Amygdala (tissue), 56 donors: ENCODE measurements around the gene TFPT.

Experiments
- DNase-seq, 56 donors: peaks; one replicate each; lab custom pipeline; 2025; lab: John Stamatoyannopoulos, UW

TFPT gene

DNA sequence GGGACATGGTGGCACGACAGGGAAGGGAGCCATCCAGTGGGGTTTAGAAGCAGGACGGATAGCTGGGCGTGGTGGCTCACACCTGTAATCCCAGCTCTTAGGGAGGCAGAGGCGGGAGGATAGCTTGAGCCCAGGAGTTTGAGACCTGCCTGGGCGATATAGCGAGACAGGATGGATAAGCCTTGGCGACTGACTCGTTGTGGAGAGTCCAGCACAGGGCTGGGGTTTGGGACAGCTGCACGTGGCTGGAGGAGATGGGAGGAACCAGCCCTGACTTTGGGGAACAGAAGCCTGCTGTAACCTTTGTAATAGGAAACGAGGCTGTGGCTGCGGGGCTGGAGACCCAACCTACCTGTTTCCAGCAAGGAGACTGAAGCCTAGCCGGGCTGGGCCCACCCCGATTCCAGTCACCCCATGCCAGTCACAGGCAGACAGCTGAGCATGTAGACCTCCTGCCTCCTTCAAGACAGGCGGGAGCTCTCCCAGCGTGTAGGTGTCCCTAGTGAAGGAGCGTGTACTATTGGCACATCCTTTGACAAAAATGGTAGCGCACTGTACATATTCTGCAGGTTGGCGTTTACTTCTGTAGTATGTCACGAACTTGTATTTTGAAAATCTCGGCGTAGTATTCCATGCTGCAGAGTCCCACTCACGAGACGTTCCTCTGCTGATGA, 36.0 kb upstream of the TFPT start:
- no peak for DNase-seq

DNA sequence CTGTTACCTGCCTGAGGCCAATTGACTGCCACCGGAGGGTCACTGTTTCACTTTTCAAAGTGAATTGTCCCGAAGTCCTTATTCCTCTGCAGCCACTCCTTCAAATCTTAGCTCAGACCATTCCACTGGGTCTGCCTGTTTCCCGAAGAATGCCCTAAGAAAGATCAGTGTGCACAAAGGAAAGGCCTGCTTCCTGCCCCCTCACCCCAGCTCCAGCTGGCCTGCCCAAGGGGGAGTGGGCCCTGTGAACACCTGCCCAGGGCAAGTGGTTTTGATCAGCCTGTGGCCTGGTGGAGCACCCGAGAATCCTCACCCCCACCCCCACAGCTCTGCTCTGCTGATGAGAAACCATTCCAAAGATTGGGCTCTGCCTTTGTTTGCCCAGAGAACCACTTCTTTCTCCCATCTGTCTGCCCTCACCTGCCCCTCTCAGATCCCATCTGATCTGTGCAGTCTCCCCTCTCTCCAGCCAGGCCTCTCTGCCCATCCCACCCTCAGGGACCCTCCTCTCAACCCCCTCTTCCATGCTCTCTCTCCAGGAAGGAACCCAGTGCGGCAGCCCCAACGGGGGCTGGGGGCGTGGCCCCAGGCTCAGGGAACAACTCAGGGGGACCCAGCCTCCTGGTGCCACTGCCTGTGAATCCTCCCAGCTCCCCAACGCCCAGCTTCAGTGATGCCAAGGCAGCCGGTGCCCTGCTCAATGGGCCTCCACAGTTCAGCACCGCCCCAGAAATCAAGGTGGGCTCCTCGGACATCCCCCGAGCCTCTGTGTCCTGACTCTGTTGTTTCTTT, 33.8 kb upstream of the TFPT start:
- DNase-seq, result no peak

GRCh38 chr19:54148158-54148557, 32.7 kb upstream of the TFPT start:
- DNase-seq, result peak in 1 of 56 donors; percentile 57

DNA sequence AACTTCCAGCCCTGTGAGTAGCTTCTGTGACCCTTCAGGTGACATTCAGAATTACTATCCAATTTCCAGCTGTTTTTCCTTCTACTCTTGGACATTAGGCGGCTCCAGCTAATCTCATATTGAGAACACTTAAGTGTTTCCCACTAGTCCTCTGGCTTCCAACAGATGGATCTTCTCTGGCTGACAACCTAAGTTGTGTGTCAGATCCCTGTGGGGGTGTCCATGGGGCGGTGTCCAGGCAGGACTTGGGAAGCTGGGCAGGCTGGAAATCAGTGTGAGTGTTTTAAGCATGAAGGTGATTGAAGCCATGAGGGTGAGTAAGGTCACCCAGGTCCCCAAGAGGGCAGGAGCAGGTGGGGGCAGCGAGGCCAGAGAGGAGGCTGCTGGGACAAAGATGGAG, 32.2 kb upstream of the TFPT start:
- DNase-seq, result peak in 1 of 56 donors; percentile 57

- DNase-seq, result no peak
These were observed 30.2 kb upstream of the TFPT start for GRCh38 chr19:54145541-54146158.

DNA sequence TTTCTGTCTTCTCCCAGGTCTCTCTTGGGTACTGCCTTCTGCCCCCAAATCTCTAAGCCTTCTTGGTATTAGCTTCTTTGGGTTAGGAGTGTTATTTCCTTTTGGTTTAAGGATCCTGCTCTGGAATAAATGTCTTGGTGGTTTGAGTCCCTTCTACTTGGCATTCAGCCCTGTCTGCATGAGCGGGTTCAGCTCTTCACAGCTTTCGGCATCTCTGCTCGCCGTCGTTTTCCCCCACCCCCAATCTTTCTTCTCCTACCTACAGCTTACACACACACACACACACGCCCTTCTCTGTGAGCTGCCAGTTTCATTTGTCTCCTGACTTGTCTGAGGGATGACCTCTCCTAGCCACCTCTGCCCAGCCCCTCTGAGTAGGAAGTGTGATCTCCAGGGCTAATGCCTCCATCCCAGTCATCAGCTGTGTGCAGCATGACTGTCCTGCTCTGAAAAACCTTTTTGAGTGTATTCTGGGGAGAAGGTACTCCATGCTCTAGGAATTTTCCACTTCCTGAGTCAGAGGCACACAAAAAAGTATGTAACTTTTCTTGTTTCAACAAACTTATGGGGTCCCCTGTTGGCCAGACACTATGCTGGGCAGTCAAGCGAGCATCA, 26.8 kb upstream of the TFPT start:
- no peak for DNase-seq

DNA sequence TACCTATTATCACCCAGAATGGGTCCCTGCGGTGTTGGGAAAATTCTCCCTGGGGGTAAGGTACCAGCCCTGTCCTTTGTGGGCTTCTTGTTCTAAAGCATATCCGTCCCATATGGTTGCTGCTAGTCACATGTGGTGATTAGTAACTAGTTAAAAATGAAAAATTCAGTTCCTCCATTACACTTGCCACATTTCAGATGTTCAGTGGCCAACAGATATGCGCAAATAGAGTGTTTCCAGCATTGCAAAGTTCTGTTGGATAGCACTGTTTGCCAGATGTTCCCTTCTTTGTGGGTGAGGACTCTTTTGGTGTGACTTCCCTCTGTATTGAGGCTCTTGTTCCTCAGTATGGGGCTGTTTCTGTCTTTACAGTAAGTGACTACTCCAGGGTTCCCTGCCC, 25.9 kb upstream of the TFPT start:
- DNase-seq, result no peak

DNA sequence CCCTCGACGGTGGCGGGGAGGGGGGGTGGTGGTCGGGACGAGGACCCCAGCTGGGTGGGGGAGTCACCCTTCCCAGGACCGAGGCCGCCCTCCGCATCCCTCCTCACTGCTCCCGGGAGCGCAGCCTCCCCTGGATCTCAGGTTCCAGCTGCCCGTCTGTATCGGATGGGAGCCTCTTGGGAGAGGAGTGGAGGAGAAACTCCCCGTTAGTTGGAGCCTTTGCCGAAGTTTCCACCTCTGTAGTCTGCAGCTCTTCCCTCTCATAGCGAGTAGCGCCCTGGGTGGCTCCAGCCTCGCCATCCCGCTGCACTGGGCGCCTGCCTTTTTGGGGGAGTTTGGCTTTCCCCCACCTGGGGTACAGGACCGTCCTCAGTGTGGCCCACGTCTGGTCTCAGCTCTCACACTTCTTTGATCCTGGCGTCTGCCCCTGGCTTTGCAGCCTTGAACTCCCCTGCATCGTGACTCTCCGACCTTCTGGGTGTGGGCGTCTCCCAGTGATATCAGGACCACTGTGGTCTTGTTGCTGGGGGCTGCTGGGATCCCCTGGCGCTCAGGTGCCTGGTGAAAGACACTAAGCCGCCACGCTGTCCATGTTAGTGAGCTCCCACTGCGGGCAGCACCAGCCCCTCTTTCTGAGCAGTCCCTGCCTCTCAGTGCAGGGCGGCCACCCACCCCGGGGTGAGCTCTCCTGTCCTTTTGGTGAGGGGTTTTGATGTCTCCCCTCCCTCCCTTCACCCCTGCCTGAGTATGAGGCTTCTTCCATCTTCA, 23.2 kb upstream of the TFPT start:
- DNase-seq, result no peak

GRCh38 chr19:54137699-54138488, 22.4 kb upstream of the TFPT start, which contains the start of gene CNOT3:
TSS of gene CNOT3 (plus strand) at chr19:54137762. CDS start at chr19:54142979, 5,217 bp downstream.
- DNase-seq, result peak in 2 of 56 donors; percentile 54 to 57

- peak; percentile 85 to 100 (median 100) for DNase-seq
These were observed 21.6 kb upstream of the TFPT start for GRCh38 chr19:54136864-54137698.

GRCh38 chr19:54136086-54136863, 20.8 kb upstream of the TFPT start:
- DNase-seq, result peak in 2 of 56 donors; percentile 31 to 58

- DNase-seq, result no peak
These were observed 18.6 kb upstream of the TFPT start for GRCh38 chr19:54133957-54134590.

GRCh38 chr19:54133312-54133956, 18.0 kb upstream of the TFPT start:
- peak in 14 of 56 donors; percentile 10 to 81 (median 29) for DNase-seq

DNA sequence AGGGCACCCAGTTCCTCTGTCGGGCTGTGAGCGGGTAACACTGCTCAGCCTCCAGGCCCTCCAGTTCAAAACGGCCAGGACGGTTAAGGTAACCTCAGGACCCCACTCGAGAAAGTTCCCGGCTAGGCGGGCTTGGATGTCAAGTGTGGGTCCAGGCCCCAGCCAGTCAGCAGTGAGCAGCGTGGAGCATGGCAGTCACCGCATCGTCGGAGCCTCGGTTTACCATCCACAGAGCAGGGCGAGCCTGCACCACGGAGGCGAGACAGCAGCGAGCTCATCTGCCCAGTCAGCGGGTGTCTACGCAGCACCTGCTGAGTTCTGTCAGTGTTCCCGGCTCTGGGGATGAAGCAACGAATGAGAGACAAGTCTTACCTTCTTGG, 14.2 kb upstream of the TFPT start:
- no peak for DNase-seq

DNA sequence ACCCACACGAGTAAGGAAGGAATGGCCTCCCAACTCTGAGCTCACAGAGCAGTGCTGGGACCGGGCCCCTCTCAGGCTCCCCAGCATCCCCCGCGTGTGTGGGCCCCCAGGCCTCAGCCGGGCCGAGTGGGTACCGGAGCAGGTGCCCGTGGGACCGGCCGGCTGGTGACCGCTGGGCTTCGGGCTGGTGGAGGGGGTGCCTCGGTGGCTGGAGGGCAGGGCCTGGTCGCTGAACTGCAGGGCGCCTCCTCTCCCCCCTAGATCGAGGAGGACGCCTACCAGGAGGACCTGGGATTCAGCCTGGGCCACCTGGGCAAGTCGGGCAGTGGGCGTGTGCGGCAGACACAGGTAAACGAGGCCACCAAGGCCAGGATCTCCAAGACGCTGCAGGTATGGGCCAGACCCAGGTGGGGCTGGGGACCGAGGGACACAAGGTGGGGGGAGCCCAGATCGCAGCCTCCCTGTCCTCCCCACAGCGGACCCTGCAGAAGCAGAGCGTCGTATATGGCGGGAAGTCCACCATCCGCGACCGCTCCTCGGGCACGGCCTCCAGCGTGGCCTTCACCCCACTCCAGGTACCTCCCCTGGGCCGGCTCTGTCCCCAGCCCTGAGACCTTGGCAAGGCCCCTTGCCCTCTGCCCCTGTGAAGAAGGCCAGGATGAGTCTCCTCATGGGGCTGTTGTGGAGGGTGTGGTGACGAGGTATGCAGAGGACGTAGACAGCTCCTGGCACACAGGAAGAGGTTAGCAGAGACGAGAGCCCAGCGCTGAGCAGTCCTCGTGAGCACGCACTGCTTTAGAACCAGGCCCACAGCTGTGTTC, 13.5 kb upstream of the TFPT start:
- DNase-seq, result no peak

- no peak for DNase-seq
These were observed 12.9 kb upstream of the TFPT start for GRCh38 chr19:54128441-54128725.
